ENCODE results near the gene FHIP1A. TPM values are rescaled to one million over a fixed set of nuclear protein-coding genes. Genes with fewer than 3 reads are reported as not detected.

FHIP1A gene
- total RNA-seq, 3 donors from 2014 or later (not counting 1 experiment from before 2014, with no cell fraction given), result 0.49 to 3.0 TPM; not detected in 1

DNA sequence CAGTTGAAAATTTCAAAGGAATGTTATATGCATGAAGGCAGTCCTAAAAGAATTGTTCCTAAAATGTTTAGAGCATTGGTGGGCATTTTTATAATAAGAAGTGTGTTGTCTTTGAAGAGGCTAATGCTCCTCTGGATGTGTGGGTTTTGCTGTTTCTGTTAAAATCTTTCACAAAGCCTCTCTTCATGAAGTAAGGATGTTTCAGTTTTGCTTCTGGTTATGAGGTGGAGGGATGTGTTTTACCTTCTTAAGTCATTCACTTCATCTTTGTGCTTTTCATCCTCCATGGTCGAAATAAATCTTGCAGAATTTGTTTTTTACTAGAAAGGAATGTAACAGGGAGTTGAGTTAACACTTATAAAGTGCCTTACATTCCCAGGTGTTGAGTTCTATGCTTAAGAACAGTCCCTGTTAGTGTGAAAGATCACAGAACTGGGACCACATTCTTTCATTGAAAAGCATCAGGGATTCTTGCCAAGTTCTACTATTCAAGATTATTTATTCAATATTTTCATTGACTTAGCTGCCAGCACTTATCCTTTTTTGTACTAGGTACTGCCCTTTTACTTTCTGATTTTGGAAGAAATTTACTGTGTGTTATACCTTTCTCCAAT lies 21.1 kb downstream of the FHIP1A start:
- H3K9me3 ChIP-seq (ENCODE audit: control insufficient read depth, insufficient read depth, low read length), result no peaks in the 10 kb centered on the region
- H3K27ac ChIP-seq (ENCODE audit: low read length), result no peak overlapping the region
- WGBS (ENCODE audit: insufficient coverage), result no CpG with 5 or more reads among the region's 1 CpG
- Mint-ChIP-seq H3K27me3 (ENCODE audit: low read depth in 2 of 2) (peaks cover 11 to 22% of the 10 kb centered on the region in 2 donors), H3K4me1 (no peaks in the 10 kb centered on the region), H3K27ac (no peak overlapping the region), H3K36me3 (no peaks in the 10 kb centered on the region), H3K9me3 (peaks cover 0 to 8% of the 10 kb centered on the region in 2 donors), H3K4me3 (no peak overlapping the region)
- no peak for DNase-seq
- TF ChIP-seq, protein P1, sequence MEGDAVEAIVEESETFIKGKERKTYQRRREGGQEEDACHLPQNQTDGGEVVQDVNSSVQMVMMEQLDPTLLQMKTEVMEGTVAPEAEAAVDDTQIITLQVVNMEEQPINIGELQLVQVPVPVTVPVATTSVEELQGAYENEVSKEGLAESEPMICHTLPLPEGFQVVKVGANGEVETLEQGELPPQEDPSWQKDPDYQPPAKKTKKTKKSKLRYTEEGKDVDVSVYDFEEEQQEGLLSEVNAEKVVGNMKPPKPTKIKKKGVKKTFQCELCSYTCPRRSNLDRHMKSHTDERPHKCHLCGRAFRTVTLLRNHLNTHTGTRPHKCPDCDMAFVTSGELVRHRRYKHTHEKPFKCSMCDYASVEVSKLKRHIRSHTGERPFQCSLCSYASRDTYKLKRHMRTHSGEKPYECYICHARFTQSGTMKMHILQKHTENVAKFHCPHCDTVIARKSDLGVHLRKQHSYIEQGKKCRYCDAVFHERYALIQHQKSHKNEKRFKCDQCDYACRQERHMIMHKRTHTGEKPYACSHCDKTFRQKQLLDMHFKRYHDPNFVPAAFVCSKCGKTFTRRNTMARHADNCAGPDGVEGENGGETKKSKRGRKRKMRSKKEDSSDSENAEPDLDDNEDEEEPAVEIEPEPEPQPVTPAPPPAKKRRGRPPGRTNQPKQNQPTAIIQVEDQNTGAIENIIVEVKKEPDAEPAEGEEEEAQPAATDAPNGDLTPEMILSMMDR (IDR thresholded peaks at IDR 0.05), result no peak
- intact Hi-C loops (cut with micrococcal nuclease), result no loop called here
- H3K4me1 ChIP-seq (ENCODE audit: control insufficient read depth, insufficient read depth, low read length), result no peaks in the 10 kb centered on the region
- H3K4me3 ChIP-seq (ENCODE audit: low read length), result no peak overlapping the region
- H3K27me3 ChIP-seq (ENCODE audit: control insufficient read depth, insufficient read depth, low read length), result no peaks in the 10 kb centered on the region
- no peaks in the 10 kb centered on the region for H3K36me3 ChIP-seq (ENCODE audit: control insufficient read depth, insufficient read depth, low read length)
- no peak for ATAC-seq

- H3K27me3 ChIP-seq (ENCODE audit: control insufficient read depth, insufficient read depth, low read length), result no peaks in the 10 kb centered on the region
- DNase-seq (no peak), ATAC-seq (no peak)
- H3K36me3 Mint-ChIP-seq, result no peaks in the 10 kb centered on the region
- intact Hi-C loops (cut with micrococcal nuclease), result no loop called here
- TF ChIP-seq, protein P1 (IDR thresholded peaks at IDR 0.05), result no peak
- H3K36me3 ChIP-seq (ENCODE audit: control insufficient read depth, insufficient read depth, low read length), result no peaks in the 10 kb centered on the region
- H3K4me1 Mint-ChIP-seq, result no peaks in the 10 kb centered on the region
- H3K9me3 Mint-ChIP-seq, result peaks cover 0 to 8% of the 10 kb centered on the region in 2 donors
- no peak overlapping the region for H3K27ac ChIP-seq (ENCODE audit: low read length)
- 87% methylated on average over 4 of the region's 6 CpGs for WGBS (ENCODE audit: insufficient coverage)
- H3K4me3 ChIP-seq (ENCODE audit: low read length), result no peak overlapping the region
- no peak overlapping the region for H3K4me3 Mint-ChIP-seq
- no peaks in the 10 kb centered on the region for H3K9me3 ChIP-seq (ENCODE audit: control insufficient read depth, insufficient read depth, low read length)
- H3K27me3 Mint-ChIP-seq (ENCODE audit: low read depth in 2 of 2), result peaks cover 11 to 22% of the 10 kb centered on the region in 2 donors
- H3K4me1 ChIP-seq (ENCODE audit: control insufficient read depth, insufficient read depth, low read length), result no peaks in the 10 kb centered on the region
- no peak overlapping the region for H3K27ac Mint-ChIP-seq
Observed at GRCh38 chr4:151430740-151431457, 21.9 kb downstream of the FHIP1A start.

GRCh38 chr4:151431728-151432127 lies 22.8 kb downstream of the FHIP1A start:
- Histone ChIP-seq H3K4me1 (ENCODE audit: control insufficient read depth, insufficient read depth, low read length) (no peaks in the 10 kb centered on the region), H3K9me3 (ENCODE audit: control insufficient read depth, insufficient read depth, low read length) (no peaks in the 10 kb centered on the region), H3K27me3 (ENCODE audit: control insufficient read depth, insufficient read depth, low read length) (no peaks in the 10 kb centered on the region), H3K36me3 (ENCODE audit: control insufficient read depth, insufficient read depth, low read length) (no peaks in the 10 kb centered on the region), H3K4me3 (ENCODE audit: low read length) (no peak overlapping the region), H3K27ac (ENCODE audit: low read length) (no peak overlapping the region)
- ATAC-seq (no peak), DNase-seq (no peak)
- Mint-ChIP-seq H3K4me1 (no peaks in the 10 kb centered on the region), H3K9me3 (peaks cover 0 to 8% of the 10 kb centered on the region in 2 donors), H3K27ac (no peak overlapping the region), H3K27me3 (ENCODE audit: low read depth in 2 of 2) (peaks cover 11 to 22% of the 10 kb centered on the region in 2 donors), H3K36me3 (no peaks in the 10 kb centered on the region), H3K4me3 (no peak overlapping the region)
- intact Hi-C loops (cut with micrococcal nuclease), result no loop called here
- TF ChIP-seq, protein P1 (IDR thresholded peaks at IDR 0.05), result no peak
